CD4-positive, alpha-beta T cell treated with Interleukin-12 subunit alpha and Interleukin-12 subunit beta, for 1 hour (primary cell): ENCODE measurements around the gene AGBL4.

Source experiments
- DNase-seq: peaks from one replicate; pipeline ENCODE4 v3.0.0-alpha.2; 2020

The AGBL4 gene

DNA sequence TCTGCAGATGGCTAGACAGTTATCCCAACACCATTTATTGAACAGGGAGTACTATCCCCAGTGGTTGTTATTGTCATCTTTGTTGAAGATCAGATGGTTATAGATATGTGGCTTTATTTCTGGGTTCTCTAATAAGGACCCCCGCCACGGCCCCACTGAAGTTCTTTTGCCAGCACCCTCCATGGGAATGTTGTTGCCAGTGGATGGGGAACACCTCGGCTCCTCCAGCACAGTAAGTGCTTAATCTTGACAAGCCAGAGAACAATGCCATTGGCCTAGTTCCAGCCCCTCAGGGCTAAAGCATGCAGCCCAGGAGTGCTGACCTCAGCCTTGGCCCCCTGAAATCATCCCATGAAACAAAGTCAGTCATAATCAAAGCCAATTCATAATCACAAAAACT is 337.6 kb downstream of the AGBL4 start:
- DNase-seq: no peak

DNA sequence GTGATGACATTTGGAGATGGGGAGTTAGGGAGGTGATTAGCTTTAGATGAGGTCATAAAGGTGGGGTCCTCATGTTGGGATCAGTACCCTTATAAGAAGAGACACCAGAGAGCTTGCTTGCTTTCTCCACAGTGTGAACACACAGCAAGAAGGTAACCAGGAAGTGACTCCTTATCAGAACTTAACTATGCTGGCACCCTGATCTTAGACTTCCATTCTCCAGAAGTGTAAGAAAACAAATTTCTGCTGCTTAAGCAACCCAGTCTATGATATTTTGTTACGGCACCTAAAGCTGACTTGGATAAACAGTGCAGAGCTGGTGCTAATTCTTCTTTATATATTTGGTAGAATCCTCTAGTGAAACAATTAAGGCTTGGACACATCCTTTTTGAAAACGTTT is 346.0 kb downstream of the AGBL4 start:
- no peak for DNase-seq

DNA sequence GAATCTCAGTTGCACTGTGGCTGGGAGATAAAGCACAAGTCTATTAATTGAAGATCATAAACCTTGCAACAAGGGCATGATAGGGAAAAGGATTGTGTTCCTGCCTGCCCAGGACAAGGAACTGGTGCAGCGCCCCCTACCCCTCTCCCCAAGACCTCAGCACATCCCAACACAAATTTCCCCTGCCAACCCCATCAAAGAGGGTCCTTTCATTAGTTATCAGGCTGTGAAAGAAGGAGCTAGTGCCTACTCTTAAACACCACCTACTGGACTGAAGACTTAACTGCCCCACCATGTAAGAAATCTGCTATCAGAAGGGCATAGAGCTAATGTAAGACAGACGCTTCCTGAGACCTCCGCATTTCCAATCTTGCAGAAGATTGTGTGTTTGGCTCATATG is 372.6 kb downstream of the AGBL4 start:
- DNase-seq: no peak

DNA sequence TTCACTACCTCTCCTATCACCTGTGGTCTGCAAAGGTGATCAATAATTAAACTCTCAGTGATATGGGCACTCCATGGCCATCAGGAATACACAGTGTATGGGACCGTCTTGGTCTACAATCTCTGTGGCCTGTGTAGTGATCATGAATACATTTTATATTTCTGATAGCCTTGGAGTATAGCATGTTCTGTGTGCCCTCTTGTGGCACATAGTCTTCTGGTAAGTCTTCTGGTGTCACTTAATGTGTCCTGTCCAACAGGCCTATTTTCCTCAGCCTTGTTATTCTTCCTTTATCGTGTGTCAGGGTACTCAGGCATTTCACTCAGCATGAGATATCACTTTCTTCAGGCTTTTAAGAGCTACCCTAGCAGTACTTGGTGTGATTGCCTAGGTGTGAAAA is 393.6 kb downstream of the AGBL4 start:
- no peak for DNase-seq

DNA sequence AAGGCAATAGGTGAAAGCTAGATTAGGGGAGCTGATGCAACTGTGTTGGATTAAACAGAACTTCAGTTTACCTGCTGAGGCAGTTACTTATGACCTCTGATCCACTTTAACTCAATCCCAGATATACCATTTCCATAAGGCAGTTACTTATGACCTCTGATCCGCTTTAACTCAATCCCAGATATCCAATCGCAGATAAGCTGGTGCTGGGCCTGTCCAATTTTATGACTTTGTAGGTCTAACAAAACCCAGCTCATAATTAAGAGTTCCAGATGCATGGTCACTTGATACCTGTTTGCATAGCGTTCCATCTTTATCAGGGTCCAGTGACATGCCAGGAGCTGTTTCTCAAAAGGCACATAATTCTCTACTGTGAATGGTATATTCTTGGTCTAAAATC is 396.0 kb downstream of the AGBL4 start:
- DNase-seq: no peak

DNA sequence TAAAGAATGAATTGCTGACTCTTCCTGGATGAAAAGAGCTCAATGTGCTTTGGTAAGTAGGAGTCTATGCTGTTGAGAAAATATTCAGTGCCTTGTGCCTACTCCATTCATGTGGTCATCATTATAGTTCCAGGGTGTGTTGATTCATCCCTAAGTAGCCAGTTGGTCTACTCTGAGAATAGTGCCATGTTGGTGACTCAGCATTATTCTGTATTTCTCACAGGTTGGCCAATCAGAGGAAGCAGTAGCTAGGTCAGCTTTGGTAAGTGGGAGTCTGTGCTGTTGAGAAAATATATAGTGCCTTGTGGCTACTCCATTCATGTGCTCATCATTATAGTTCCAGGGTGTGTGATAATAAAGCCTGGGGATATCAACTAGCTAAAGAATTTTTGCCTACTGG is 397.3 kb downstream of the AGBL4 start:
- DNase-seq: no peak

DNA sequence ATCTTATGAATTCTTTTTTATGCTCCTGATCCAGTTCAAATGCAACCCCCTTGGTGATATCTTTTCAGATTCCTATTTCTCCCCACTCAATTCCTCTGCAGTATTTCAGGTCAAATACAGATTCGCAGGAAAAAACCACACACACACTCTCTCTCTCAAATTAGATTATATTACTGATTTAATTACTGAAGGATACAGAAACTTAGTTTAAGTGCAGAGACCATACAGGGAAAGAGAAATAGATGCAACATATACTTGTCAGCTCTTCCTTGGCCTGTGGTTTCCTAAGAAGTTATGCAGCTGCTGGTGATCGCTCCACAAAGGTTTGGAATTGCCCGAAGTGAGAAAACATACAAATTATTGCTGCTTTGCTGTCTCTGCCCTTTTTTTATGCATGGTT is 400.9 kb downstream of the AGBL4 start:
- DNase-seq: no peak

DNA sequence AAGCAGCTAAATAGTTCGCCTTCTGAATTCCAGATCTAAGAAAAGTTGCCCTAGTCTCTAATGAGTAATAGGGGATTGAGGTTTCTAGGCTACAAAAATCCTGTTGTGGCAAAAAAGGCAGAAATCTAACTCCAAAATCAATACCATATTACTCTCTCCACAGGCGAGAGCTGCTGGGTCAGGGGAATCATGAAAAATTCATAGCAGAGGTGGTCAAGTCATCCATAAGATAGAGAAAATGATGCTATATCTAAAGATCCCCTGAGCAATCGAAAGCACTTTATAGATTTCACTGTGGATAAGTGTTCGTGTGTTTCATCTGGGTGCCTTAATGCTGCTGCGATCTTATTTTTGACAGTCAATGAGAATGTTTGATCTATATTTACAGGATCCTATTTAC is 417.7 kb downstream of the AGBL4 start:
- no peak for DNase-seq

DNA sequence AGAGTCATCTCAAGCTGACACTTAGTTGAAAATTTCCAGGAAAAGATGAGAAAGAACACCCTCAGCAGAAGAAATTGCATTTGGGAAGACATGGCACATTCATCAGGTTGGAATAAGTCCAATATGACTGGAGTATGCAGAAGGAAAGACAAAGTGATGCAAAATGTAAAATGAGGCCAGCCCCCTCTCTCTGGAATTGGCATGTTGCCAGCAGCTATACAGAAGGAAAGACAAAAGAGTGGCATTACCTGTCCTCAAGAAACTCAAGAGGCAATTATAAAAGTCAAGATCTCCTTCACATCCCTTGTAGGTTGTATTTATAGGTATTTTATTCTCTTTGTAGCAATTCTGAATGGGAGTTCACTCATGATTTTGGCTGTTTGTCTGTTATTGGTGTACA is 426.3 kb downstream of the AGBL4 start:
- no peak for DNase-seq

DNA sequence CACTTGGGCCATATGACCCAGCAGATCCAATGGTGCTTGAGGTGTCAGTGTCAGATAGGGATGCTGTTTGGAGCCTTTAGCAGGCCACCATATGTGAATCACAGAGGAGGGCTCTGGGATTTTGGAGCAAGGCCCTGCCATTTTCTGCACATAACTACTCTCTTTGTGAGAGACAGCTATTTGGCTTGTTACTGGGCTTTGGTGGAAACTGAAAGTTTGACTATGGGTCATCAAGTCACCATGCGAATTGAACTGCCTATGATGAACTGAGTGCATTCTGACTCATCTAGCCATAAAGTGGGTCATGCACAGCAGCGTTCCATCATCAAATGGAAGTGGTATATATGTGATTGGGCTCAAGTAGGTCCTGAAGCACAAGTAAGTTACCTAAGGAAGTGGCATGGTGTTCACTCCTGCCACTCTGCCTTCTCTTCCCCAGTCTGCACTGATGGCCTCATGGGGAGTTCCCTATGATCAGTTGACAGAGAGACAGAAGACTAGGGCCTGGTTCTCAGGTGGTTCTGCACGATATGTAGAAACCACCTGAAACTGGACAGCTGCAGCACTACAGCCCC is 447.3 kb downstream of the AGBL4 start:
- no peak for DNase-seq

DNA sequence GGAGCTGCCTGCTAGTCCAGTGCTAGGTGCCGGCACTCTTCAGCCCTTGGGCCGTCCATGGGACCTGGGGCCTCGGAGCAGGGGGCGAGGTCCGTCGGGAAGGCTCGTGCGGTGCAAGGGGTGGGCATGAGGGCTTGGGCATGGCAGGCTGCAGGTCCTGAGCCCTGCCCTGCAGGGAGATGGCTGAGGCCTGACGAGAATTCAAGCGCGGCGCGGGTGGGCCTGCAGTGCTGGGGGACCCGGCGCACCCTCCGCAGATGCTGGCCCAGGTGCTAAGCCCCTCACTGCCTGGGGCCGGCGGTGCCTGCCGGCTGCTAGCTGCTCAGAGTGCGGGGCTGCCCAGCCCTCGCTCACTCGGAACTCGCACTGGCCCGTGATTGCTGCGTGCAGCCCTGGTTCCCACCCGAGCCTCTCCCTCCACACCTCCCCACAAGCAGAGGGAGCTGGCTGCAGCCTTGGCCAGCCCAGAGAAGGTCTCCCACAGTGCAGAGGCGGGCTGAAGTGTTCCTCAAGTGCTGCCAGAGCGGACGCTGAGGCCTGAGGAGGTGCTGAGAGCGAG is 467.0 kb downstream of the AGBL4 start:
- no peak for DNase-seq

DNA sequence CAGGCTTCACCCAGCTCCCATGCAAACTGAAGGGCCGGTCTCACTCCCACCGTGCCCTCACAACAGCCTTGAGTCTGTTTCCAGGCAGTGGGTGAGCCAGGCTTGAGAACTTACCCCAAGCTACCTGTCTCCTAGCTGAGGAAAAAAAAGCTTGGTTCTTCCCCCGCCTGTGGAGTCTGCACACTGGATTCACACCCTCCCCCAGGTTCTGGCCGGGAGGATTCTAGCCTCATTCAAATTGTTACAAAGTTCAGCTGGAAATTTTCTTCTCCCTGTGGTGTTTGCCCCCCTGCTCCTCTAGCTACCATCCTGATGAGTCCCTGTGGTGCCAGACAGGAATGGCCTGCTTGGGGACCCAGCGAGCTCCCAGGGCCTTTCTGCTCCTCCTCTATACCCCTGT is 471.7 kb downstream of the AGBL4 start:
- DNase-seq: no peak

DNA sequence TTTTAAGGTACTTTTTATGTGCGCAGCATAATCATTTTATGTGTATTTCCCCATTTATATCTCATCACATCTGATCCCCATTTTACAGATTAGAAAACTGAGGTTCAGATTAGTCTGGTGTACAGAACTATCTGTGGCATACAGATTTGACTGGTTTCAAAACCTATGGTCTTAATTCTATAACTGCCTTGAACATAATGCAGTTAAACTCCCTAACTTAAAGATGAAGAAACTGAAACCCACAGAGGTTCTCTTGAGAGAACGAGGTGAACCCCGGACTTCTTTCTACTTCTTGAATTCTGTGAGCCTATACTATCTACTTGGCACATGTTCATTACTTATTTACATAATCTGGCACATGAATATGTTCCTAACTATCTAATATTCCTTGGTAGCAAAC is 479.1 kb downstream of the AGBL4 start:
- no peak for DNase-seq

DNA sequence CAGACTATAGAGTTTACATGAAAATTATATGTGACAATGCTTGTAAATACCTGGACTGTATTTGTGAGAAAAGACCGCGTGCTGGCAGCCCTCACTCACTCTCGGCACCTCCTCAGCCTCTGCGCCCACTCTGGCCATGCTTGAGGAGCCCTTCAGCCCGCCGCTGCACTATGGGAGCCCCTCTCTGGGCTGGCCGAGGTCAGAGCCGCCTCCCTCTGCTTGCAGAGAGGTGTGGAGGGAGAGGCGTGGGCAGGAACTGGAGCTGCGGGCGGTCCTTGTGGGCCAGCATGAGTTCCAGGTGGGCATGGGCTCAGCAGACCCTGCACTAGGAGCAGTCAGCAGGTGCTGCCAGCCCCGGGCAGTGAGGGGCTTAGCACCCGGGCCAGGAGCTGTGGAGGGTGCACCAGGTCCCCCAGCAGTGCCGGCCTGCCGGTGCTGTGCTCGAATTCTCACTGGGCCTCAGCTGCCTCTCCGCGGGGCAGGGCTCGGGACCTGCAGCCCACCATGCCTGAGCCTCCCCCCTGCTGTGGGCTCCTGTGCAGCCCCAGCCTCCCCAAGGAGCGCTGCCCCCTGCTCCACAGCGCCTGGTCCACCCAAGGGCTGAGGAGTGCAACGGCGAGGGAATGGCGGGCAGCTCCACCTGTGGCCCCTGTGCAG is 482.5 kb downstream of the AGBL4 start:
- DNase-seq: no peak

DNA sequence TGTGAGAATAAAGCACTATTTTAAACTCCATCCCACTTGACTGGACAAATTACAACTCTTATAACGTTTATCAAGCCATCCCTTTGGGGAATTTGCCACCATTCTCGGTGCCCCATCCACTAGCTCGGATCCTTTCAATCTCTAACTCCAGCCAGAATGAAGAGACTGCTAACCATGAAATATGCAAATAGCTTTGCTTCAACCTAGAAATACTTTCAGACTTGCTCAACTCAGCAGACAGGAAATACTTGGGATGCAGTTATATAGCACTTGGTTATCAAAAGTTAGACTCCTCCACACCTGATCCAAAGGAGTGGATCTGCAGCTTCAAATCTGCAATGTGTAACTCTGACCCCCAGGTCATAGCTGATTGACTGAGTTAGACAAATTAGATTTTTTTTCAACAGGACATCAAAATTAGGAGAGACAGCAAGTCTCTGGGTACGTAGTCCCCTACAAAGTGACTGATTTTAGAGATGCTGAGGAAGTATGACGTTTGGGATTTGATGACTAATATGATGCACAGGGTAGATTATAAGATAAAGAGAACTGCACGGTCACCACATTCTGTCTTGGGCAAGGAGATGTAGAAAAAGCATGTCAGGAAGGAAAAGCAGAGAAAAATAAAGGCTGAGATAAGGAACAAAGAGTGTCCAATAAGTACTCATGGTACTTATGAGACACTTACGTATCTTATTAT is 496.0 kb downstream of the AGBL4 start:
- DNase-seq: no peak

DNA sequence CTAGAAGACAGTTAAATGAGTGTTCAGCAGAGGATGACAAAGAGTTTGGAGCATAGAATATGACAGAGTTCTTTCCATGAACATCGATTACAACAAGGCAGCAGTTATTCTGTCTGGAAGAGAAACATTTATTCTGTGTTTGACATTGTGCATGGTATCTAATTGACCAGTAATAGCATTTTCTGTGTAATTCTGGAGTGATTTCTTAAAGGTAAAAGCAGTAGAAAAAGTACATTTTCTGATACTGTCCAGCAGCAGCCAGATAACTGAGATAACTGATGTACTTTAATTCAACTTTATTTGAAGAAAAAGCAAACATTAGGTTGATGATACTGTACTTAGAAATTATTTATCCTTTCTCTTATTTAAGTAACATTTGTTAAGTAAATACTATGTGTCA is 497.1 kb downstream of the AGBL4 start:
- no peak for DNase-seq

DNA sequence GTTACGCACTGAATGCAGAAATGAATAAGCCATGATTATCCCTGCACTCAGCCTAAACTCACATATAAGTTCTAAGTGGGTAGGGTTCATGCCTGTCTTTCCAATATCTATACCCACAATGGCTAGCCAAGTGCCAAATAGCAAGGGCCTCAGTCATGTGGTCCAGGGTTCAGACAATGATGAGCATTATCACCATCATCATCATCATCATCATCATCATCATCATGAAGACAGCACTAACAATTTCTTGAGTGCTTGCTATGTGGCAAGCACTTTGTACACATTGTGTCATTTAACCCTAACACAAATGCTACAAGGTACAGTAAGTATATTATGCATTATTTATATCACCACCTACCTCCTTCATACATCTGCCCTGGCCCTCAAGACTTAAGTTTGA is 500.0 kb downstream of the AGBL4 start:
- DNase-seq: no peak

DNA sequence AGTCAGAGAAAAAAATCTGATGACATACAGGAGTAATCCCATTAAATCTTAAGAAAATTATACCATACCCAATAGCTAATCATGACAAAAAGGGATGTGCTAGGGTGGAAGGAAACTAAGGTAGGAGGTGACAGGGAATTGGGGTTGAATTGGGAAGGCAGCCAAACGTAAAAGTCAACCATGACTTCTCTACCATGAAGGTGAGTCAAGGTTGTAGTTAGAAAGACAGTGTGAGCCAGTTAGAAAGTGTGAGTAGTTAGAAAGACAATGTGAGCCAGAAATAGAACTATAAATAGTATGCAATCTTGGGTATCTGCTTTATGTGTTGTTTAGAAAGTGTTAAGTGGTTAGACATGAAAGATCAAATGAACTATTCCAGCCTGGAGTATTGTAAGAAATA is 556.8 kb downstream of the AGBL4 start:
- DNase-seq: no peak

DNA sequence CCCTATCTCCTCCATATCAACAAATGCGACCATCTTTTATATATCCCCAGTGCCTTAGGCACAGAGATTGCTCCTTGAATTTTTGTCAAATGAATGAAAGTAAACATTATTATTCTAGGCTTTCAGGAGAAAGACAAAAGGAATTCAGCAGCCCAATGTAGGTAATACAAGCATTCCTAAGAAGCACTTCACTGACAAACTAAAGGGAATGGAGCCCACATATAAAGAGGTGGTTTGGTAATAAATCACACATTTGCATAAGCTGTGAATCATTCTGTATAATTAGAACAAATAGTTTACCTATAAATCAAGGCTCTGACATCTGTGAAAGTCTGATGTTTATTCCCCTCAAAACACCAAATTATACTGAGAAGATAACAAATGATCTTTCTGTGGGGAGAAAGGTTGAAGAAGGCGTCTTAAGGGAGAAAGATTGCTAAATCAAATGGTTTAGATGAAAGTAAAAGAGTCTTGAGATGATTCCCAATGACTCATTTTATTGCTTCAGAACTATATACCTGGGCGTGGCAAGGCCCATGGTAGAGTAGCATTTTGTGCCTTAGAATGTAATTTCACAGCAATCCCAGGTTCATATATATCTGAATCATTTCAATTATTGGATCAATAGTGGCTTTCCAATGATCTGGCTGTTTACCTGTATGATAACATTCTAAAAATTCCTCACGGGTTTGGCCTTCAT is 558.1 kb downstream of the AGBL4 start:
- no peak for DNase-seq

DNA sequence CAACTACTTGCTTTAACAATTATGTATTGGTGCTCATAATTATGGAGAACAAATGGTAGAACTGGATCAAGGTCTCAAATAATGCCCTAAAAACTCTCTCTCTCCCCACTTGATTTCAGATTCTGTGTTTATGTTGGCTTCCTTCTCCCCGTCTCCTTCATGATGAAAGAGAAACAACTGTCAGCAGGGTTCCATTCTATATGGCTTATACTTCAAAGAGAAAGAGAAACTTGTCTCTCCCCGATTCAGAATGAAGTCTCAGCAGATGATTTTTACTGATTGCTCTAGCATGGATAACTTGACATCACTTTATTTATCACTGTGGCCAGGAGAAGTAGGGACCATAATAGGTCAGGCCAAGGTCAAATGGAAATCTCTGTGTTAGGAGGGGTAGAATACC is 575.6 kb downstream of the AGBL4 start:
- DNase-seq: no peak

DNA sequence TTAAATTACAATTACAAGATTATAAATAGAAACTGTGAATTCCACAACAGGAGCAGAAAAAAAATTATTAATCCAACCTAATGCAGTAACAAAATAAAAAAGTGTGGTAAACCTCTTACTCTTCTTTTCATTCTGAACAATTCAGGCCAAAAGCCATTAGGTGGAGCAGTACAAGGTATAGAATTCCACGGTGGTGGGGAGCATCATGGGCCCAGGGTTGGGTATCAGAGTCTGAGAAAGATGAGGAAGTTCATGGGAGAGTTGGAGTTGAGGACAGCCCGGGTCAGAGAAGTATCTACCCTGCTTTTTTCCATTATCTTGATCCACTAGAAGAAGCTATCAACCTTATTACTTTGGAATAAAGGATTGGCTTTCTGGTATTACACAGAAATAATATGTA is 586.9 kb downstream of the AGBL4 start:
- DNase-seq: no peak

DNA sequence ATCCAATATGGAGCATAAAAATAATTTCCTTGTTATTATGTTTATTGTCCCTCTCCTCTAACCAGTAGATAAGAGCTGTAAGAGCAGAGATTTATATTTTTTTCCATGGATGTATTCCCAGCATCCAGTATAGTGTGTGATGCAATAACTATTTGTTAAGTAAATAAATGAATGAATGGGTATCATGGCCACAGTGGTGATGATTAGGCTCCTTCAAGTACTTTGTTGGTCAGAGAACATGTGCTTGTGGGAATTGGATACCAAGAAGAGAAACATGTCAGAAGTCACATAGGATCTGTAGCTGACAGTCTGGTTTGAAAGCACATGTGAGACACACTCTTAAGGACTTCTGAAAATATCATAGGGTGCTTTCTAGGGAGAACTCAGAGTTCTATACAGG is 588.5 kb downstream of the AGBL4 start:
- no peak for DNase-seq

DNA sequence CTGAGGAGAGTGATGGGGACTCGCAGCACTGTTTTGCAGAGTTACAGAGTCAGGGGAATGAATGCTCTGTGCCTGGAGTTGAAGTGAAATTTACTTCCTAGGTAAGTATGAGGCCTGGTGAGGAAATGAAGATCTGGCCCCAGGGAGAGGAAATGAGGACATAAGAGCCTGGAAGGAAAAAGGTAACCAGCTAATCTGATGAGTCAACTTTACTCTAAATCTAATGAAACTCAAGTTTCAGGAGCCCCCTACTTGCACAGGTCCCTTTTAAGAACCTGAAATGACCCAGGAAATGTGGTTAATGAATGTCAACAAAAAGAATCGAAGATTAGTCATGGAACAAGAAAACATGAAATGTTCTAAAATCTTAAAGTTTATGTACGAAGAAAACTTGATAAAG is 599.0 kb downstream of the AGBL4 start:
- no peak for DNase-seq

DNA sequence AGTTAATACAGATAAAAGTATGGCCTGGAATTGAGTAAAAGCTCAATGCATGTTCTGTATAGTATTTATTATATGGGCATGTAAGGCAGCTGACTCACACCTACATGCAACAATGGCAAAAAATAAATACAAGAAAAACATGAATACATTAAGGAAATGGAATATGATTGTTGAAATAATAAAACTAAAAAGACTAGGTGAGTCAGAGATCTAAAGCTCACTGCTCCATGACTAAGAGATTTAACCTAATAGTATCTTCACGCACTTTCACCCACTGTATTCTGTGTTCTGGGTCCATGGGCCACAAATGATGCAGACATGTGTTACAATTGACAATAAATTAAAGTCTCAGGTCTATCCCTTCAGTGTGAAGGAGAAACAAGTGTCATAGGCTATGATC is 607.0 kb downstream of the AGBL4 start:
- DNase-seq: no peak
